Karpas-422 (cell line): ENCODE data around the gene MAN1A2. TPM values are rescaled to one million over a fixed set of nuclear protein-coding genes. Genes with fewer than 3 reads are reported as not detected.

ENCODE experiments used
- DNase-seq: peaks from one replicate; pipeline ENCODE4 v3.0.0-alpha.2; 2015
- H2AFZ ChIP-seq: fragments of 200-600 bp; sonication (generic); 2 replicates; pipeline ENCODE4 v1.6.1; 2014; ENCODE audit warnings: antibody characterized with exemption, low read length, mixed read lengths
- H3K27ac ChIP-seq: fragments of 200-600 bp; sonication (generic); 2 replicates; pipeline ENCODE4 v1.5.1; 2014; ENCODE audit warnings: mild to moderate bottlenecking, low read length, moderate library complexity
- H3K27me3 ChIP-seq: fragments of 200-600 bp; sonication (generic); 2 replicates; pipeline ENCODE4 v1.6.1; 2014; ENCODE audit warnings: low read length, mixed read lengths
- H3K36me3 ChIP-seq: fragments of 200-600 bp; sonication (generic); 2 replicates; pipeline ENCODE4 v1.6.1; 2014; ENCODE audit warnings: low read length, mixed read lengths; ENCODE audit not compliant: insufficient read depth
- H3K4me1 ChIP-seq: fragments of 200-600 bp; sonication (generic); 2 replicates; pipeline ENCODE4 v1.6.1; 2014; ENCODE audit warnings: mild to moderate bottlenecking, low read length, mixed read lengths
- H3K4me2 ChIP-seq: fragments of 200-600 bp; sonication (generic); 2 replicates; pipeline ENCODE4 v1.6.1; 2014; ENCODE audit warnings: low read length, low read depth, mild to moderate bottlenecking; ENCODE audit not compliant: poor library complexity, severe bottlenecking
- H3K4me3 ChIP-seq: fragments of 200-600 bp; sonication (generic); 2 replicates; pipeline ENCODE4 v1.5.1; 2014; ENCODE audit warnings: mild to moderate bottlenecking, antibody characterized with exemption, low read length, mixed read lengths
- H3K79me2 ChIP-seq: fragments of 200-600 bp; sonication (generic); 2 replicates; pipeline ENCODE4 v1.6.1; 2014; ENCODE audit warnings: mild to moderate bottlenecking, low read length, mixed read lengths
- H3K9ac ChIP-seq: fragments of 200-600 bp; sonication (generic); 2 replicates; pipeline ENCODE4 v1.6.0; 2014; ENCODE audit warnings: low read length
- H3K9me2 ChIP-seq: fragments of 200-600 bp; sonication (generic), shearing (Covaris generic); replicated peaks from 2 replicates; pipeline ENCODE4 v1.6.0; 2014; ENCODE audit warnings: mild to moderate bottlenecking, low read length, moderate library complexity; ENCODE audit not compliant: insufficient read depth
- H3K9me3 ChIP-seq: fragments of 300-700, 200-600 bp; sonication (generic); 2 replicates; pipeline ENCODE4 v1.6.1; 2014; ENCODE audit warnings: low read length, mixed read lengths
- H4K20me1 ChIP-seq: fragments of 200-600 bp; sonication (generic); 2 replicates; pipeline ENCODE4 v1.6.1; 2014; ENCODE audit warnings: mild to moderate bottlenecking, antibody characterized with exemption, low read length, low read depth; ENCODE audit not compliant: insufficient read depth
- total RNA-seq: library from RNA; depleted of rRNA; stranded (reverse); fragments of >200 nt; shearing (Covaris generic); gene quantifications from 2 replicates; pipeline ENCODE4 v1.2.3, GENCODE V29; 2014; ENCODE audit warnings: low replicate concordance

The MAN1A2 gene
- total RNA-seq, 1 experiment from 2014 or later = 43.0 TPM

- no peak overlapping the region for H3K9ac ChIP-seq
- no peak overlapping the region for H3K27ac ChIP-seq
- no peaks in the 10 kb centered on the region for H3K9me3 ChIP-seq
- no peak for DNase-seq
- H3K9me2 ChIP-seq = no peaks in the 10 kb centered on the region
- no peak overlapping the region for H3K4me2 ChIP-seq
- no peaks in the 10 kb centered on the region for H4K20me1 ChIP-seq
- peaks cover 2% of the 10 kb centered on the region; the same call in 1 of the 2 replicates for H3K4me1 ChIP-seq
- no peaks in the 10 kb centered on the region for H3K36me3 ChIP-seq
- no peak overlapping the region for H3K4me3 ChIP-seq
- H2AFZ ChIP-seq = no peak overlapping the region
- H3K79me2 ChIP-seq = no peaks in the 10 kb centered on the region
- no peaks in the 10 kb centered on the region for H3K27me3 ChIP-seq
Observed at GRCh38 chr1:117529683-117530082, 162.4 kb downstream of the MAN1A2 start.

GRCh38 chr1:117531222-117531621 is 164.0 kb downstream of the MAN1A2 start:
- H4K20me1 ChIP-seq = 0 out of 2 replicates have a peak, but pooled peaks cover 4% of the 10 kb centered on the region
- no peaks in the 10 kb centered on the region for H3K36me3 ChIP-seq
- no peak overlapping the region for H3K4me2 ChIP-seq
- DNase-seq = no peak
- H3K4me3 ChIP-seq = no peak overlapping the region
- H3K9me3 ChIP-seq = no peaks in the 10 kb centered on the region
- H2AFZ ChIP-seq = no peak overlapping the region
- H3K4me1 ChIP-seq = peaks cover 3% of the 10 kb centered on the region; the same call in 1 of the 2 replicates
- no peak overlapping the region for H3K9ac ChIP-seq
- no peaks in the 10 kb centered on the region for H3K9me2 ChIP-seq
- no peaks in the 10 kb centered on the region for H3K79me2 ChIP-seq
- no peaks in the 10 kb centered on the region for H3K27me3 ChIP-seq
- no peak overlapping the region for H3K27ac ChIP-seq

GRCh38 chr1:117534995-117535467 is 167.8 kb downstream of the MAN1A2 start:
- H3K27me3 ChIP-seq = no peaks in the 10 kb centered on the region
- no peak overlapping the region for H3K9ac ChIP-seq
- H3K4me1 ChIP-seq = peaks cover 3% of the 10 kb centered on the region; the same call in 1 of the 2 replicates
- H3K27ac ChIP-seq = no peak overlapping the region
- H3K36me3 ChIP-seq = no peaks in the 10 kb centered on the region
- H3K9me2 ChIP-seq = no peaks in the 10 kb centered on the region
- H4K20me1 ChIP-seq = 0 out of 2 replicates have a peak, but pooled peaks cover 4% of the 10 kb centered on the region
- no peak overlapping the region for H2AFZ ChIP-seq
- no peaks in the 10 kb centered on the region for H3K79me2 ChIP-seq
- H3K4me3 ChIP-seq = no peak overlapping the region
- DNase-seq = peak; percentile 88
- no peaks in the 10 kb centered on the region for H3K9me3 ChIP-seq
- no peak overlapping the region for H3K4me2 ChIP-seq

DNA sequence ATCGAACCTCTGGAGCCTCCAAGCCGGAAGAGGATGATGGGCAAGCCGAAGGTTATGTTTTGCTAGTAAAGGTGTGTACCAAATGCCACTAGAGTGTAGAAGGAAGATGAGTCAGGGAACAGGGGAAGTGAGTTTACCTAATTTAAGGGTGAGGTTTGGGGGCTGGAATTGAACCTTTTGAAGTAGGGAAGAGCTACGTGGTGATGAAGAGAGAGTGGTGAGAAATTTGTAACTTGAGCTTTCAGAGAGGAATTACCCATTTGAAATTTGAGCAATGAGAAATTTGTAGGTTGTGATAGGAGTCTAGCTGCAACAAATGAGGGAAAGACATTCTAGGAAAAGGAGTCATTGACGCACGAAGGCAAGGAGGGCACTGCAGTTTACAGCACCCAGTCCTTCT is 168.6 kb downstream of the MAN1A2 start:
- no peak overlapping the region for H3K4me2 ChIP-seq
- H3K9me3 ChIP-seq = no peaks in the 10 kb centered on the region
- no peak overlapping the region for H2AFZ ChIP-seq
- no peak for DNase-seq
- H3K27ac ChIP-seq = no peak overlapping the region
- 0 out of 2 replicates have a peak, but pooled peaks cover 4% of the 10 kb centered on the region for H4K20me1 ChIP-seq
- no peaks in the 10 kb centered on the region for H3K9me2 ChIP-seq
- H3K27me3 ChIP-seq = no peaks in the 10 kb centered on the region
- no peaks in the 10 kb centered on the region for H3K79me2 ChIP-seq
- H3K9ac ChIP-seq = no peak overlapping the region
- no peak overlapping the region for H3K4me3 ChIP-seq
- H3K36me3 ChIP-seq = no peaks in the 10 kb centered on the region
- H3K4me1 ChIP-seq = peaks cover 3% of the 10 kb centered on the region; the same call in 1 of the 2 replicates

DNA sequence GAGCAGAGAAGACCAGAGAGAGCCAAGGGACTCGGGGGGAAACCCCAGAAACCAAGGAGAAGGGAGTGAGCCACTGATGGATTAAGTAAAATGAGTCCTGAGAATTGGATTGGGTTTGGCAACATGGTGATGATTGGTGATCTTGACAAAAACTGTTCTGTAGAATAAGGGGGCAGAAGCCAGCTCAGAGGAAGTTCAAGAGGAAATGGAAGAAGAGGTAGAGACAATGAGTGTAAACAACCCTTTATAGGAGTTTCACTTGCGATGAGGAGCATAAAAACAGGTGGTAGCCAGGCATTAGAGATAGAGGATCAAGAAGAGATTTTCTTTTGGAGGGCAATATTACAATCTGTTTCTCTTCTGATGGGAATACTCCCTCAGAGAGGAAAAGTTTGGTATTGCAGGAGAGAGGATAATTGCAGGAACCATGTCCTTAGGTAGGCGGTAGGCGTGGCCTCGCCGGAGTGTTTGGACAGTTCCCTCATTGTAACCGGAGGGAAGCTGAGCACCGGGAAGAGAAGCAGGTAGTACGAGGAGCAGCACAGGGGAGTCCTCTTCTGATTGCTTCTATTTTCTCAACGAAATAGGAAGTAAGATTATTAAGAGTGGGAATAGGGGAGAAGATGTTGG is 170.2 kb downstream of the MAN1A2 start:
- H3K4me1 ChIP-seq = peaks cover 3% of the 10 kb centered on the region; the same call in 1 of the 2 replicates
- 0 out of 2 replicates have a peak, but pooled peaks cover 4% of the 10 kb centered on the region for H4K20me1 ChIP-seq
- H3K27me3 ChIP-seq = no peaks in the 10 kb centered on the region
- no peaks in the 10 kb centered on the region for H3K9me2 ChIP-seq
- H3K4me3 ChIP-seq = no peak overlapping the region
- no peak for DNase-seq
- no peak overlapping the region for H3K9ac ChIP-seq
- no peaks in the 10 kb centered on the region for H3K9me3 ChIP-seq
- H3K27ac ChIP-seq = no peak overlapping the region
- no peak overlapping the region for H2AFZ ChIP-seq
- no peak overlapping the region for H3K4me2 ChIP-seq
- H3K79me2 ChIP-seq = no peaks in the 10 kb centered on the region
- H3K36me3 ChIP-seq = no peaks in the 10 kb centered on the region

DNA sequence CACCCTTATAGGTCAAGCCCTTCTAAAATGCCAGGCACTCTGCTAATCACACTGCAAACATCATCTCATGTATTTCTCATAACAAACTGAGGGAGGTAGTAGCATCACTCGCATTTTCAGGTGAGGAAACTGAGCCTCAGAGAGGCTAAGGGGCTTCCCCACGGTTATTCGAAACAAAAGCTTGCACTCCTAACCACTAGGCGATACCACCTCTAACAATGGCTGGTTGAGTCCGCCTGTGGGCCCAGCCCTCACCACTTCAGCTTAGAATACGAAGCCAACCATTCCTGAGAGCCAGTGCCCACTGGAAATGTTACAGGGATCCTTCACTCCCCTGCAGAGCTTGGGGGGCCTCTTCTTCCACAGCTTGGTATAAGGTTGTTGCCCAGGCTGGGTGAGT is 173.3 kb downstream of the MAN1A2 start:
- Histone ChIP-seq H3K79me2 (no peaks in the 10 kb centered on the region), H3K4me3 (no peak overlapping the region), H3K9ac (no peak overlapping the region), H3K4me1 (no peaks in the 10 kb centered on the region), H3K9me3 (no peaks in the 10 kb centered on the region), H2AFZ (no peak overlapping the region), H4K20me1 (no peaks in the 10 kb centered on the region), H3K9me2 (no peaks in the 10 kb centered on the region), H3K4me2 (no peak overlapping the region), H3K27ac (no peak overlapping the region), H3K36me3 (no peaks in the 10 kb centered on the region), H3K27me3 (no peaks in the 10 kb centered on the region)
- DNase-seq = no peak

GRCh38 chr1:117541003-117541402 is 173.8 kb downstream of the MAN1A2 start:
- Histone ChIP-seq H3K4me2 (no peak overlapping the region), H3K9me2 (no peaks in the 10 kb centered on the region), H3K27me3 (no peaks in the 10 kb centered on the region), H3K4me1 (no peaks in the 10 kb centered on the region), H2AFZ (no peak overlapping the region), H3K9ac (no peak overlapping the region), H4K20me1 (no peaks in the 10 kb centered on the region), H3K36me3 (no peaks in the 10 kb centered on the region), H3K4me3 (no peak overlapping the region), H3K79me2 (no peaks in the 10 kb centered on the region), H3K9me3 (no peaks in the 10 kb centered on the region), H3K27ac (no peak overlapping the region)
- no peak for DNase-seq

GRCh38 chr1:117541585-117541984 is 174.3 kb downstream of the MAN1A2 start:
- H3K4me2 ChIP-seq = no peak overlapping the region
- no peak for DNase-seq

More at GRCh38 chr1:117541585-117541984, 174.3 kb downstream of the MAN1A2 start:
- Histone ChIP-seq H3K9me2 (no peaks in the 10 kb centered on the region), H3K27me3 (no peaks in the 10 kb centered on the region), H3K27ac (no peak overlapping the region), H4K20me1 (no peaks in the 10 kb centered on the region), H3K79me2 (no peaks in the 10 kb centered on the region), H3K9me3 (no peaks in the 10 kb centered on the region), H2AFZ (no peak overlapping the region), H3K36me3 (no peaks in the 10 kb centered on the region), H3K4me1 (no peaks in the 10 kb centered on the region), H3K4me3 (no peak overlapping the region), H3K9ac (no peak overlapping the region)
